HG03135 (cell line): ENCODE results near the gene GRAMD2A.
A peak's percentile ranks its signal among the peaks of the same experiment; 100 is the strongest.

Source experiments
- ATAC-seq: cut with Tn5 transposase; IDR thresholded peaks from one replicate; pipeline ENCODE4 v1.9.1; 2021; ENCODE audit warnings: mild to moderate bottlenecking, moderate library complexity; ENCODE audit not compliant: unreplicated experiment

The GRAMD2A gene

DNA sequence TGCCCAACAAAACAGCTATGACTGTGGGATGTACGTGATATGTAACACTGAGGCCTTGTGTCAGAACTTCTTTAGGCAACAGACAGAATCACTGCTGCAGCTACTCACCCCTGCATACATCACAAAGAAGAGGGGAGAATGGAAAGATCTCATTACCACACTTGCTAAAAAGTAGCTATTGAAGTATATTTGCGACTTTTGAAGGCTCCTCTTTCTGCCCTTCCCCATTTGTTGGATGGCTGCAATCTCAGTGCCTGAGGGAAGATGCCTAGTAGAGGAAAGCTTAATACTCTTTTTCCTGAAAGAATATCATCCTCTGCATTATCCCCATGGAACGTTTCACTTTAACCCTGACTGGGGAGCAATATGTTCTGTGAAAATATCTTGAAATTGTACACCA, 57.5 kb downstream of the GRAMD2A start:
- ATAC-seq, result no peak

DNA sequence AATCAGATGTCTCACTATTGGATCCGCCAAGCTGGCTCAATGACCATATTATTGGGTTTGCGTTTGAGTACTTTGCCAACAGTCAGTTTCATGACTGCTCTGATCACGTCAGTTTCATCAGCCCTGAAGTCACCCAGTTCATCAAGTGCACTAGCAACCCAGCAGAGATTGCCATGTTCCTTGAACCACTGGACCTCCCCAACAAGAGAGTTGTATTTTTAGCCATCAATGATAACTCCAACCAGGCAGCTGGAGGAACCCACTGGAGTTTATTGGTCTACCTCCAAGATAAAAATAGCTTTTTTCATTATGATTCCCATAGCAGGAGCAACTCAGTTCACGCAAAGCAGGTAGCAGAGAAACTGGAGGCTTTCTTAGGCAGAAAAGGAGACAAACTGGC, 57.9 kb downstream of the GRAMD2A start:
- no peak for ATAC-seq

DNA sequence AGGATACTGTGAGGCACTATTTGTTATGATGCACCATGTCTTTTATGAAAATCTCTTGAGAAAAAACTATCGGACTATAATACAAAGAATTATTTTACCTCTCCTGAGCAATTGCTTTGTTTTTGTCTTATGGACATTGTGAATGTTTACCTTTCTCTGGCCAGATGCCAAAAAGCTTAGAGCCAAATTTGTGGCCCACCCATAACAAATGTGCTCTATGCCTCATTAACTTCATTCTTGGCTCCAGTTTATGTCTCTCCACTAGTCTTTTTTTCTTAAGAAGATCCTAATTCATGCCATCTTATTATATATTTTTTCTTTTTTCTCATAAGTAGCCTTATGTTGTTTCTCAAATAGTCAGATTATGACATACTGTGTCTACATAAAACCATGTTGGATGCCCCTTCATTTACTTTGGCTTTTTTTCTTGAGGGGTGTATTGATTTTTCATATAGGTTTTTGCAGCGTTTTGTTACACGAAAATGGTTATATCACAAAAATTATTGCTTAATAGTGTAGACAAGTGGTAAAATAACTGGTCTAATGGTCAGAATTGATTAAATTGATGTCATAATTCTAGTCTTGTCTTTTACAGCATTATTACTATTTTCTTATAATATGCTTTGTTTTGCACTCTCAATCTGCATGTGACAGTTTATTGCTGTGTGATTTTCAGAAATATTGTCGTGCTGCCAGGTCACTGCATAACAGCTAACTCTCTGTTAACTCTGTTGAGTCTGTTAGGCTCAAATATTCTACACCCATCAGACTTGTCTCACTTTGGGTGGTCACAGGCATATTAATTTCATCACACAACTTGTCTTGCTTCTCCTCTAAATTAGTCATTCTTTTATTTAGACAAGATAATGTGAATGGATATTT, 61.2 kb downstream of the GRAMD2A start:
- ATAC-seq, result no peak

DNA sequence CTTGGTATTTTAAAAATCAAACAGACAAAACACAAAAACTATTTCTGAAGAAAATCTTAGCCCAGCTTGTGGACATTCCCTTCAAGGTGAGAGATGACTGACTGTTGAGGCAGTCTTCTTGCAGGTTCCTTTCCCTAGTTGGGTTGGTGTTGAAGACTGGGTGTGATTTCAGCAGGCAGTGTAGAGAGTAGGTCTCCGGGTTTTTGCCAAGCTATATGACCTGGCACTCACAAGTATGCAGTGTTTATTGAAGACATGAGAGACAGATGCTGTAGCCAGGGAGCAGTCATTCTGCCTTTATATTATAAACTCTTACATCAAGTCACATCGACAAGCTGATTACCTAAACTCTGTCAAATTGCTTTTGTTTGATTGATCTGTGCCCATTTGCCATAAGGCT, 61.9 kb downstream of the GRAMD2A start:
- no peak for ATAC-seq

DNA sequence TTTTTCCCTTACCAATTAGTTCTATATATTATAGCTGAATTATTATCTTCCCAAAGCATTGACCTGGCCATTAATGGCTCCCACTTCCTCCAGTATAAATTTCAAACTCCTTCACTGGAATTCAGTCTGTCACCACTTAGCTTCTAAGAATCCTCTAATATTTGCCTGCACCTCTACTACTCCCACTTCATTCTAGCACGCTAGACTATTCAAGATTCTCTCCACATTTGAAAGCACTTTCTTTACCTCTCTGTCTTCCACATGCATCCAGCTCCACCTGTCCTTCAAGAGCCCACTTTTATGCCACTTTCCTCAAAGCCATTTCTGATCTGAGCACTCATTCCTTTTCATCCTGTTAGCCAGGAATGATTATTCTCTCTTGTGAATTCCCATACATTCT, 64.4 kb downstream of the GRAMD2A start:
- no peak for ATAC-seq

DNA sequence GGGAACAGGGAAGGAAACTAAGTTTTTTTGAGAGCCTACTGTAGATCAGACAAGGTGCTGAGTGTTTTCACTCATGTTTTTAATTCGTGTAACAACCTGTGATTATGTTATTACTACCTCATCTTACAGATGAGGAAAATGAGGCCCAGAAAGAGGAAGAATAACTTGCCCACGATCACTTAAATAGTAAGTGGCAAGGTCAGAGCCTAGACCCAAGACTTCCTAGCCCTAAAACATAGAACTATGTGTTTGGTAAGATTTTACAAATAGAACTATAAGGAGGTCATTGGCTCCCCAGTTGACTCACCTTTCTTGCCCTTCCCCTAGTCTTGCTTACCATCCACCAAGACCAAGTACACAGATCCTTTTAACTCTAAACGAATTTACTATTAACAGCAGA, 65.7 kb downstream of the GRAMD2A start:
- ATAC-seq, result no peak

DNA sequence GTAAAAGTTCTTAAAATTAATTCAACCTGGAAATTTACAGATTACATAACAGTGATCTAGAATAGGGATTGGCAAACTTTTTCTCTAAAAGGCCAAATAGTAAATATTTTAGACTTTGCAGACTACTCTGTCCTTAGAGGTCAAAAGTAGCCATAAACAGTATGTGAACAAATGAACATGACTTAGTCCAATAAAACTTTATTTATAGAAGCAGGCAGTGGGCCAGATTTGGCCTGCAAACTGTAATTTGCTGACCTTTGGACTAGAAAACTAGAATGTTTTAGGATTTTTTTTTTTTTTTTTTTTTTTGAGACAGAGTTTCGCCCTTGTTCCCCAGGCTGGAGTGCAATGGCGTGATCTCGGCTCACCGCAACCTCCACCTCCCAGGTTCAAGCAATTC, 67.3 kb downstream of the GRAMD2A start:
- no peak for ATAC-seq

DNA sequence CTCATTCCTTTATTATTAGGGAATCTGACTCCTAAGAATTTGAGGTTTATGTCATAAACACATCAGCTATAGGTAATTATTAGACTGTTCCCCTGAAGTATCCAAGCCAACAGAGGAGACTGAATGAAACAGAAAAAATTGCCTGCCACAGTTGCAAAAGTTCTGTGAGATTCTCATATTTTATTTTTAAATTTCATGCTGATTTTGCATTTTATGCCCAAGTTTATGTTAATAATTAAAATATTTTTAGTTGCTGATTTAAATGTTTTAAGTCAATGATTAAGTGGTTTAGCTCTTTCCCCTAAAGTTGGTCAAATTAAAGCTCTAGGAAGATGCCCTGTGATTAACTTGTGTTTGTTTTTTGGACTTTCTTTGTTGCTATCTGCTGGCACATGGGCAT, 69.2 kb downstream of the GRAMD2A start:
- no peak for ATAC-seq

DNA sequence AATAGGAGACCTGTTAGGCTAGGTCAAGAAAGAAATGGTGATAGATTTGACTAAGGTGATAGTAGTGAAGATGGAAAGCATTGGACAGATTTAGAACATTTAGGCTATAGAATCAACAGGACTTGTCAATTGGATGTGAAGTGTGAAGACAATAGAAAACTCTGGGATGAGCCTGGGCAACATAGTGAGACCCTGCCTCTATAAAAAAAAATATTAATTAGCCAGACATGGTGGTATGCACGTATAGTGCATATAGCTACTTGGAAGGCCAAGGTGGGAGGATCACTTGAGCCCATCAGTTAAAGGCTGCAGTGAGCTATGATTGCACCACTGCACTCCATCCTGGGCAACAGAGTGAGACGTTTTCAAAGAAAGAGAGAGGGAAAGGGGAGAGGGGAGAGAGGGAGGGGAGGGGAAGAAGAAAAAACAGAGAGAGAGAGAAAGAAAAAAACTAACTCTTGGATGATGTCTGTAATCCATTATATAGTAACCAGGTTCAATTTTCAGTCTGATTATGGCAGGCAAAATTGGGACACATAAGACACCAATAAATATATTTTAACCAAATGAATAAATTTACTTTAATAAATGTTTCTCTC, 69.8 kb downstream of the GRAMD2A start:
- no peak for ATAC-seq

DNA sequence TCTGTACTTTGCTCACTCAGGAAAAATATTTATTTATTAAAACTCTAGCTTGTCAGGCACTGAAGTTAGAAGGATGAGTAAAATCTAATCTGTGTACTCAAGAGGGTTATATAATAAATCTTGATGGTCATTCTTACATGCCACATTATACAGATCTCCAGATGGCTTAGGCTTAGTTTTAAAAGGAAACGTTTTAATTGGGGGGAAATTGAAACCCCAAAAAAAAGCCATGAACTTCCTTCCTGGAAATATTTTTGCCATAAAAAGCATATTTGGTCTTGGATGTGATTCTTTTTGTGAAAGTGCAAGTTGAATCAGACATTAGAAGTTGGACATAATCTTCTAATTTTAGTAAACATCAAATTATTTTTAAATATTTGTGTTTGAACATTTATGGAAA, 73.4 kb downstream of the GRAMD2A start:
- no peak for ATAC-seq

DNA sequence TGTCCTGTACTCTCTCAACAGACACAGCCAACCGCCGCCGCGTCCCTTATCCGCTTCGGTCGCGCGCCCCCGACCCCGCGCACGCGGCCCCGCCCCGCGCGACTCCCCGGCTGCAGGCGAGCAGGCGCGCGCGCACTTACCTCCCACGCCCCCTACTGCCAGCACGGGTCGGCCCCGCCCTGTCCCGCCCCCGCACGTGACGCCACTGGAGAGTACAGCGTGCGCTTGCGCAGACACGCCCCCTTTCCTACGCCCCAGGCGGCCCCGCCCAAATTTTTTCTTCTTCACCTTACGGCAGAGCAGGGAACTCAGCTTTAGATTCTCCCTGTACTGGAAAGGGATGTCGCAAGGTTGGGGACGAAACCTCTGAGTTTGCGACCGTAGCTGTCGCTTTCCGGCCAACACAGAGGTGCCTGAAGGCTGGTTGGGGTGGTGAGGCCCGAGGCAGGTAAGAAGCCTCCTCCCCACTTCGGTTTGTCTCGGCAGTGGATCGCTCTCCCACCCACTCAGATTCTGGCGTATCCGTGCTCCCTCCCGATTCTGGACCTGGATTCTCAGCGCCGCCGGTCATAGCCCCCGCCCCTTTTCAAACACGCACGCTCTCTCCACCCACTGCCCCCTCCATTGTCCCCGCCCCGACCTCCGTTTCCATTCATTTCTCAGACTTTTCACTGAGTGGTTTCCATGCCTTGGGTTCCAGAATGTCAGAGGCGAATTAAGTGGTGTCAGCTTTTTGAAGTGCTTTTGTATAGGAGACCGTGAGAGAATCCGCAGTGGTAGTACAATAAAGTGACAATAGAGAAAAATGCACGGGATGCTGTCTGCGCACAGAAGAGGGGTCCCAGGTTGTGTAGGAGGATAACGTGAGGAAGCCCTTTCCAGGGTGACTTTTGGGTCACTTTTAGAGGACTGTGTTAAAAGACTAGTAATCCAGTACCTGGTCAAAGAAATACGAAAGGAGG, 79.3 kb downstream of the GRAMD2A start, which contains the start of the genes MYO9A and SENP8:
Gene MYO9A, minus strand, starts transcription at position 134 of the 962 bp plus-strand sequence. CDS start 71,587 bp downstream, outside the sequence.
Gene SENP8, plus strand, starts transcription at position 387 of the 962 bp plus-strand sequence. CDS start 21,221 bp downstream, outside the sequence.
- peak; percentile 65 for ATAC-seq

DNA sequence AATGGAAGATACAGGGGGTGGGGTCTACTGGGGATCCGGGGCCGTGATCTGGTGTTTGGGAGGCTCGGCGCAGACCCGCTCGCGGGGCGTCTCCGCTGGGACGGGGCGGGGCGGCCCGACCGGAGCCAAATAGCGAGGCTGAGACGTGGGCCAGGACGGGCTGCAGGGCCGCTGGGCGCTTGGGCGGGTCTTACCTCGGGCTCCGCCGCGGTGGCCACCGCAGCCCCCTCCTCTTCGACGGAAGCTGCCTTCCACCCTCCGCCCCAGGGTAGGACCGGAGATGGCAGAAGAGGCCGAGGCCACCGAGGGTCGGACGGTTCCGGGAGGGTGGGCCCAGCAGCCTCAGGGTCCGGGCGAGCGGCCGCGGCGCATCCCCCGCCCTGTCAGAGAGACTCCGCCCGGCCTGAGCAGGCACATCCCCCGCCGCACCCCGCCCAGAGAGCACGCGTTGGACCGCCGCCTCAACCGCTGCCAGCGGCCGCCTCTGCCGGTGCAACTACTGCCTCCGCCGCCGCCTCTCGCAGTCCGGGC, 80.0 kb downstream of the GRAMD2A start:
- ATAC-seq, result peak; percentile 58

DNA sequence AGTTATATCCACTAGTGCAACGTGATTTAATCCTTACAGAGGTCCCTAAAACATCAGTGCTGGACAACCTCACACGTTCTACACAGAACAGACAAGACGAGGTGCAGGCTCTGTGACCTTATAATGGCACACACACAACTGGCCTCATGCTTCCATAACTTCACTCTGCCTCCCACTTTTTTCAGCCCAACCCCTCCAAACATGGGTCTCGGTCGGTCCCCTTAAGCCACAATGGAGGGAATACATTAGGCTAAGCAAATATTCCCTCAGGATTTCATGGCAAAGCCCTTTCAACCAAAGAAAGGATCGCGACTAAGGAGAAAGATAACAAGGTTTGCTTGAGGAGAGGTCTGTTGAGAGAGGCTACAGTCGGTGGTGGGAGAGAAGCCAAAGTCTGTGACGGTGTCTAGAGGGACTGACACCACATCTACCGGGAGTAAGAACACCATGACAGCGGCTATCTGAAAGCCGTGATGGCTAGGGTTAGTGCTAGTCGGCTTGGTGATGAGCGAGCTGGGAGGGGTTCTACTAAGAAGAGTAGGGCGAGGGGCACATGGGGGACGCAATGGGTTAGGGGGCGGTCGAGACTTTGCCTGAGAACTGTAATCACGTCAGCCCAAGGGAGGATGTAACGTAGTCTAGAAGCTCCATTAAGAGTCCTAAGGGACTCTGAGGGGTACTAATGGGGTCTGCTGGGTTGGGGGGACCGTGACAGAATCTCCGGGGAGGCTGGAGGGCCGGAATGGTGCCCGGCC, 80.7 kb downstream of the GRAMD2A start:
- ATAC-seq, result peak; percentile 5

DNA sequence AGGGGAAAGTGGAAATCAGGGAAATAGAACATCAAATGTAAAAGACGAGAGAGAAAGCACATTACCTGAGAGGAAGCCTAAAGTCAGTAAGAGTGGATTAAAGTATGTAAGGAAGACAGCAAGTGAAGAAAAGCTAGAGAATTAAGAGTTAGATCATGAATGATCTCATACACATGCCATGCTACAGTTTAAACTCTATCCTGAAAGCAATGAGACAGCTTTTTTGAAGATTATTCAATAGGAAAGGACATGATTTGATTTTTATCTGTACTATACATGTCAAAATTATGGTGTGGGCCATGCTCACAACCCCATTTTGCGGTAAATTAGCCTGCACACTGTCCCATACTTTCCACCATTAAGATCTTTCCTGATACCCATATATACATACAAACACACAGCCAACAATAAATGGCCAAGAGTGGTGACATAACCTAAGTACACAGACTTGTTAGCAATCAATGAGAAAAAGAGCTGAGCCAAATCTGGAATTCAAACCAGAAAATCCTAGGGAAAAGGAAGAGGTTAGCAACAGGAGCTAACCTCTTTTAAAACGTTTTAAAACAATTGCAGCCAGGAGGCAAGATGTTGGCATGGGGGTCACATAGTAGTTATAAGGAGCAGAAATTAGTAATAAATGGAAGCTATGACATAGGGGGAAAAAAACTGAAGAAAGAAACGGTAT, 84.1 kb downstream of the GRAMD2A start:
- no peak for ATAC-seq

DNA sequence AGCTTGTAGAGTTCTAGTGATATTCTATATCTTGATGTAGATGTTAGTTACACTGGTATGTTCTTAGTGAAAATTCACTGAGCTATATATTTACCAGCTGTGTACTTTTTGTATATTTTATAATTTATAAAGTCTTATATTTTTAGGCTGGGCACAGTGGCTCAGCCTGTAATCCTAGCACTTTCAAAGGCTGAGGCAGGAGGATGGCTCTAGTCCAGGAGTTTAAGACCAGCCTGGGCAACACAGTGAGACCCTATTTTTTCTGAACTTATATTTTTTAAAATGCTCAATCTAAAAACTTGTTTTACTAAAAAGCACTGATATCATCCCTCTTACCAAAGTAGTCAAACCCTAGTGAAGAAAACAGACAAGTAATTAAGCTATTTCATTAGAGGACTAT, 84.8 kb downstream of the GRAMD2A start:
- ATAC-seq, result no peak

DNA sequence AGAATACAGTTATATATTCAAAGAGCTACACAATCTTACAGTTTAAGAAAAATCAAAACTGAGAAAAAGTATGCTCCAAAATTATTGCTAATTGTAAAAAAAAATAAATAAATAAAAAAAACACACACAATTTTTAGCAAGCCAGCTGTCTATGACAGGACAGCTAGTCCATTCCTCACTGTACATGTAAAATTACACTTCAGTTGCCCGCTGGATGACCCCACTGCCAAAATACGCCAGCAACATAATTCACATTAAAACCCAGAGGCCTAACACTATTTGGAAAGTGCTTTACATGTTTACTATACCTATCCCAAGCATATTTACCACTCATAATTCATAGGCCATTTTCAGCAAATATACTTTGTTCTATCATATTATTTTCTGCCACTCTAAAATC, 85.5 kb downstream of the GRAMD2A start:
- ATAC-seq, result no peak

DNA sequence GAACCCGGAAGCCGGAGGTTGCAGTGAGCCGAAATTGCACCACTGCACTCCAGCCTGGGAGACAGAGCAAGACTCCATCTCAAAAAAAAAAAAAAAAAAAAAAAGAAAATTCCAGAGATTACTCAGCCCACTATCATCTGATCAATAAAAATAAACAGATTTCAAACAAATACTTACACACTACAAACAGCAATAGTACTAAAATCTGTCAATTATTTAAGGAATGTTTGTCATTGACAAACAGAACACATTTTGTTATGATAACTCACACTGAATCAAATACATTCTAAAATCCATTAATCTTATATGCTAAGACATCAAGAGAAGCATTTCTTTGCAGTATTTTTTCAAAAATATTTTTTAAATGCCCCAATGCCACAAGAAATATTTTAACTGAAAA, 87.2 kb downstream of the GRAMD2A start:
- ATAC-seq, result no peak
